GM12878 (cell line): Measurements from ENCODE around the gene RGS2.

Experiments used
- MEF2A ChIP-seq: IDR thresholded peaks from 2 replicates; pipeline ENCODE4 v1.6.1; 2011; ENCODE audit warnings: low read depth, mild to moderate bottlenecking, low read length, moderate library complexity; ENCODE audit not compliant: insufficient read depth
- POLR2AphosphoS5 ChIP-seq: IDR thresholded peaks from 2 replicates; pipeline ENCODE4 v1.6.1; 2011; ENCODE audit warnings: mild to moderate bottlenecking, low read length, inconsistent platforms
- USF2 ChIP-seq: IDR thresholded peaks from 2 replicates; pipeline ENCODE4 v1.6.1; 2011; ENCODE audit warnings: low read depth, low read length, improper control_type of control experiment, borderline replicate concordance
- ZNF274 ChIP-seq: IDR thresholded peaks from one replicate; pipeline ENCODE4 v1.8.0; 2011; ENCODE audit not compliant: insufficient read length, insufficient read depth
- TF ChIP-seq, protein P1 (sequence below), 3 experiments: IDR thresholded peaks in 2 of 3; conservative IDR thresholded peaks in 1 of 3; 2 replicates each; pipeline ENCODE4 v1.5.1; 2011; ENCODE audit warnings: low read depth in 3 of 3, low read length in 3 of 3, mild to moderate bottlenecking in 3 of 3, control low read depth in 2 of 3, moderate library complexity in 2 of 3, inconsistent platforms in 1 of 3, mixed read lengths in 1 of 3; ENCODE audit not compliant: control insufficient read depth in 2 of 3, insufficient read depth in 1 of 3; ENCODE audit errors: extremely low read depth in 1 of 3
- TF ChIP-seq, protein P2 (sequence below): IDR thresholded peaks from 2 replicates; pipeline ENCODE4 v1.6.1; 2012; ENCODE audit warnings: low read length, inconsistent platforms

- no peak for TF ChIP-seq MEF2A
- no peak for TF ChIP-seq POLR2AphosphoS5
- TF ChIP-seq, protein P1, sequence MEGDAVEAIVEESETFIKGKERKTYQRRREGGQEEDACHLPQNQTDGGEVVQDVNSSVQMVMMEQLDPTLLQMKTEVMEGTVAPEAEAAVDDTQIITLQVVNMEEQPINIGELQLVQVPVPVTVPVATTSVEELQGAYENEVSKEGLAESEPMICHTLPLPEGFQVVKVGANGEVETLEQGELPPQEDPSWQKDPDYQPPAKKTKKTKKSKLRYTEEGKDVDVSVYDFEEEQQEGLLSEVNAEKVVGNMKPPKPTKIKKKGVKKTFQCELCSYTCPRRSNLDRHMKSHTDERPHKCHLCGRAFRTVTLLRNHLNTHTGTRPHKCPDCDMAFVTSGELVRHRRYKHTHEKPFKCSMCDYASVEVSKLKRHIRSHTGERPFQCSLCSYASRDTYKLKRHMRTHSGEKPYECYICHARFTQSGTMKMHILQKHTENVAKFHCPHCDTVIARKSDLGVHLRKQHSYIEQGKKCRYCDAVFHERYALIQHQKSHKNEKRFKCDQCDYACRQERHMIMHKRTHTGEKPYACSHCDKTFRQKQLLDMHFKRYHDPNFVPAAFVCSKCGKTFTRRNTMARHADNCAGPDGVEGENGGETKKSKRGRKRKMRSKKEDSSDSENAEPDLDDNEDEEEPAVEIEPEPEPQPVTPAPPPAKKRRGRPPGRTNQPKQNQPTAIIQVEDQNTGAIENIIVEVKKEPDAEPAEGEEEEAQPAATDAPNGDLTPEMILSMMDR (IDR thresholded peaks at IDR 0.05 in 2 of 3, conservative IDR thresholded peaks at IDR 0.05 in 1 of 3; ENCODE audit: control insufficient read depth in 2 of 3, extremely low read depth in 1 of 3, insufficient read depth in 1 of 3, low read depth in 3 of 3, low read length in 3 of 3), result no peak
- no peak for TF ChIP-seq USF2
- TF ChIP-seq ZNF274, result no peak
- TF ChIP-seq, protein P2, sequence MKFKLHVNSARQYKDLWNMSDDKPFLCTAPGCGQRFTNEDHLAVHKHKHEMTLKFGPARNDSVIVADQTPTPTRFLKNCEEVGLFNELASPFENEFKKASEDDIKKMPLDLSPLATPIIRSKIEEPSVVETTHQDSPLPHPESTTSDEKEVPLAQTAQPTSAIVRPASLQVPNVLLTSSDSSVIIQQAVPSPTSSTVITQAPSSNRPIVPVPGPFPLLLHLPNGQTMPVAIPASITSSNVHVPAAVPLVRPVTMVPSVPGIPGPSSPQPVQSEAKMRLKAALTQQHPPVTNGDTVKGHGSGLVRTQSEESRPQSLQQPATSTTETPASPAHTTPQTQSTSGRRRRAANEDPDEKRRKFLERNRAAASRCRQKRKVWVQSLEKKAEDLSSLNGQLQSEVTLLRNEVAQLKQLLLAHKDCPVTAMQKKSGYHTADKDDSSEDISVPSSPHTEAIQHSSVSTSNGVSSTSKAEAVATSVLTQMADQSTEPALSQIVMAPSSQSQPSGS, result no peak
Observed at GRCh38 chr1:192763243-192763642, 45.6 kb upstream of the RGS2 start.
